GM18861 (cell line): ENCODE results near the gene GNB1.

Experiments
- ATAC-seq: cut with Tn5 transposase; IDR thresholded peaks from one replicate; pipeline ENCODE4 v1.9.1; 2021; ENCODE audit not compliant: unreplicated experiment

GNB1 gene

GRCh38 chr1:1910651-1911331, 19.9 kb upstream of the GNB1 start:
- ATAC-seq: no peak

- ATAC-seq: no peak
Observed at GRCh38 chr1:1910033-1910465, 19.2 kb upstream of the GNB1 start.

- peak; percentile 5 for ATAC-seq
Observed at GRCh38 chr1:1908506-1908791, 17.6 kb upstream of the GNB1 start.

- peak; percentile 39 for ATAC-seq
Observed at GRCh38 chr1:1907098-1907736, 16.3 kb upstream of the GNB1 start.

- ATAC-seq: no peak
Observed at GRCh38 chr1:1906185-1907097, 15.6 kb upstream of the GNB1 start.

- no peak for ATAC-seq
Observed at GRCh38 chr1:1903224-1903623, 12.3 kb upstream of the GNB1 start.

GRCh38 chr1:1901641-1902294, 10.9 kb upstream of the GNB1 start:
- ATAC-seq: no peak

- ATAC-seq: no peak
Observed at GRCh38 chr1:1900883-1901640, 10.2 kb upstream of the GNB1 start.

- ATAC-seq: no peak
Observed at GRCh38 chr1:1899967-1900327, 9.1 kb upstream of the GNB1 start.

GRCh38 chr1:1899266-1899966, 8.5 kb upstream of the GNB1 start:
- ATAC-seq: no peak

GRCh38 chr1:1898246-1898933, 7.5 kb upstream of the GNB1 start:
- ATAC-seq: no peak

- ATAC-seq: no peak
Observed at GRCh38 chr1:1895456-1896336, 4.8 kb upstream of the GNB1 start.

- no peak for ATAC-seq
Observed at GRCh38 chr1:1895060-1895418, 4.2 kb upstream of the GNB1 start.

- ATAC-seq: no peak
Observed at GRCh38 chr1:1894354-1895059, 3.6 kb upstream of the GNB1 start.

GRCh38 chr1:1893997-1894353, 3.1 kb upstream of the GNB1 start:
- no peak for ATAC-seq

- ATAC-seq: no peak
Observed at GRCh38 chr1:1893291-1893985, 2.6 kb upstream of the GNB1 start.

GRCh38 chr1:1892763-1893120, 1.9 kb upstream of the GNB1 start:
- no peak for ATAC-seq
